ENCODE results near the gene MLH3. TPM values are rescaled to one million over a fixed set of nuclear protein-coding genes. Genes with fewer than 3 reads are reported as not detected.

The MLH3 gene
- total RNA-seq, 1 experiment from 2014 or later: 13.2 TPM

DNA sequence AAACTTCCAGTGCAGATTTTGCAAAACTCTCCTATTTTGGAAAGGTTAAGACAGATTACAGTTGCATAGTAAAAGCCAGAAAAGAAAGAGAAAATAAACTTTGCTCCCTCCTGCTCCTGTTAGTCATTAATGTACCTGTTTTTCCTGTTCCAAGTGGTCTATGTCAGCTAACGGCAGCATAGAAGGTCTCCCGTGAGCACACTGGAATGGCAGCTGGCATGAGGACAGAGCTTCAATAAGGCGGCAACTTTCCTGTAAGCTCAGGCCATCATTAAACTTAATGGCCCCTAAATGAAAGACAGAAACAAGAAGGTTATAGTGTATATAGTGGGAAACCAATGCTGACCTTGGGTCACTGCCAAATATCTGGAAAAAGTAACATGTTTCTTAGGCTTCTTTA is 32.6 kb downstream of the MLH3 start:
- H3K4me1 ChIP-seq (ENCODE audit: insufficient read depth, low read length): peaks cover 5% of the 10 kb centered on the region; the same call in 1 of the 2 replicates
- no peaks in the 10 kb centered on the region for H3K9me3 ChIP-seq (ENCODE audit: low read length)
- DNase-seq (peak; percentile 71), ATAC-seq (peak; percentile 38; the same call in 1 of the 2 replicates)
- no peaks in the 10 kb centered on the region for H3K27me3 ChIP-seq (ENCODE audit: low read length)
- intact Hi-C loops (cut with micrococcal nuclease): no loop called here
- H3K9ac ChIP-seq (ENCODE audit: low read length): no peak overlapping the region
- ChIA-PET POLR2A (ENCODE audit: unreplicated experiment) (no interaction called here), CTCF (no interaction called here)
- H2AFZ ChIP-seq (ENCODE audit: low read length): no peak overlapping the region
- H3K27ac ChIP-seq (ENCODE audit: low read length): no peak overlapping the region
- H3K9me2 ChIP-seq (replicated peaks; ENCODE audit: low read length): no peaks in the 10 kb centered on the region
- BruUV-seq (replicated peaks): no TSS peak
- peak overlapping the region; percentile 12; the same call in 1 of the 2 replicates for H3K4me2 ChIP-seq (ENCODE audit: low read length)
- peaks cover 38% of the 10 kb centered on the region for H3K36me3 ChIP-seq (ENCODE audit: low read depth, low read length)
- H3K4me3 ChIP-seq (ENCODE audit: low read length): no peak overlapping the region
- H3F3A ChIP-seq (ENCODE audit: low read length, unreplicated experiment): no peaks in the 10 kb centered on the region
- no peaks in the 10 kb centered on the region for H3K79me2 ChIP-seq (ENCODE audit: low read length)
- no peaks in the 10 kb centered on the region for H4K20me1 ChIP-seq (ENCODE audit: low read length)
- no peak for TF ChIP-seq EZH2phosphoT487 (IDR thresholded peaks at IDR 0.05; ENCODE audit: borderline replicate concordance, low read length)
- TF ChIP-seq CTCF (conservative IDR thresholded peaks at IDR 0.05; ENCODE audit: low read depth, low read length): no peak
- no peak for TF ChIP-seq EZH2 (IDR thresholded peaks at IDR 0.05; ENCODE audit: low read length, unreplicated experiment)

DNA sequence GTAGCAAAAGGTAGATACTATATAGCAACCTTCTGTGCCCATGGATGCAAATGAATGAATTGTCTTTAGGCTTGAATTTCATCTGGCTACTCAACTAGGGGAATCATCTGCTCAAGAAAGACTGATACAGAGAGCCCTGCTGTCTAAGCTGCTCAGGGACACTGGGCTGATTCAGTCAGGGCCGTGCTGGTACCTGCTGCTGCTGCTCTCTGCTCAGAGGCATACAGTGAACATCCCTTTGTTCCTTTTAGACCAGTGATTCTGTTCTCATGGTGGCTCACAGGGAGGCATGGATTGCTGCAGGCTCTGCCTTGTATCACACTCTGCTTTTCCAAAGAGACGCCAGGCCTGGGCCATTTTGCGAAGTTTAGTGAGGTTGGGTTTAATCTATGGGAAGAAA is 34.5 kb downstream of the MLH3 start:
- no peak overlapping the region for H2AFZ ChIP-seq (ENCODE audit: low read length)
- H3K9me2 ChIP-seq (replicated peaks; ENCODE audit: low read length): no peaks in the 10 kb centered on the region
- no peaks in the 10 kb centered on the region for H3K27me3 ChIP-seq (ENCODE audit: low read length)
- no peak overlapping the region for H3K27ac ChIP-seq (ENCODE audit: low read length)
- H3F3A ChIP-seq (ENCODE audit: low read length, unreplicated experiment): no peaks in the 10 kb centered on the region
- no peak overlapping the region for H3K4me3 ChIP-seq (ENCODE audit: low read length)
- no peak overlapping the region for H3K9ac ChIP-seq (ENCODE audit: low read length)
- H3K36me3 ChIP-seq (ENCODE audit: low read depth, low read length): peaks cover 31% of the 10 kb centered on the region; the same call in 1 of the 2 replicates
- H3K4me1 ChIP-seq (ENCODE audit: insufficient read depth, low read length): peaks cover 8% of the 10 kb centered on the region
- intact Hi-C loops (cut with micrococcal nuclease): no loop called here
- no peaks in the 10 kb centered on the region for H4K20me1 ChIP-seq (ENCODE audit: low read length)
- no peak for ATAC-seq
- no peaks in the 10 kb centered on the region for H3K79me2 ChIP-seq (ENCODE audit: low read length)
- CTCF ChIA-PET: no interaction called here
- BruUV-seq (replicated peaks): no TSS peak
- H3K9me3 ChIP-seq (ENCODE audit: low read length): no peaks in the 10 kb centered on the region
- POLR2A ChIA-PET (ENCODE audit: unreplicated experiment): interaction anchor here (0.6 kb wide), 1 partner anchor 518 kb away, joined by 6 read pairs; no protein-coding TSS in a partner anchor
- TF ChIP-seq CTCF (conservative IDR thresholded peaks at IDR 0.05; ENCODE audit: low read depth, low read length) (no peak), EZH2phosphoT487 (IDR thresholded peaks at IDR 0.05; ENCODE audit: borderline replicate concordance, low read length) (no peak), EZH2 (IDR thresholded peaks at IDR 0.05; ENCODE audit: low read length, unreplicated experiment) (no peak)
- no peak for DNase-seq
- no peak overlapping the region for H3K4me2 ChIP-seq (ENCODE audit: low read length)

DNA sequence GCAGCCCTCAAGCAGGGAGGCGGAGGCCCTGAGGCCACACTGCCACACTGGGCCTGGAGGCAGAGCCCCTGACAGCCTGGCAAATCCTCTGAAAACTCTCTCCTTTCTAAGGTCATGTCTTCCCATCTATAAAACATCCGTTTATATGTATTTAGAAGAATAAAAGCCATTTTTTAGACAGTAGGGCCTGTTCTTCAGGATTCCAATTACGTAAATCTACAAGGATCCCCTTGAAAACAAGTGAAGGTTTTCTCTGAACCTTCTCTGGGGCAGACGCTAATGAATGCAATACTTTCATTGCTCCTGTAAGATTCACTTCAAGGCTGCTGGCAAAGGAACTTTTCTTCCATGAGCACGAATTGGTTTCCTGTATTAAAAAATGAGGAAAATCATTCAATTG is 35.8 kb downstream of the MLH3 start:
- H3K4me1 ChIP-seq (ENCODE audit: insufficient read depth, low read length): peaks cover 17% of the 10 kb centered on the region
- no TSS peak for BruUV-seq (replicated peaks)
- DNase-seq (no peak), ATAC-seq (no peak)
- H3K9ac ChIP-seq (ENCODE audit: low read length): no peak overlapping the region
- H3K9me3 ChIP-seq (ENCODE audit: low read length): no peaks in the 10 kb centered on the region
- H2AFZ ChIP-seq (ENCODE audit: low read length): no peak overlapping the region
- ChIA-PET CTCF (no interaction called here), POLR2A (ENCODE audit: unreplicated experiment) (no interaction called here)
- intact Hi-C loops (cut with micrococcal nuclease): no loop called here
- H3K4me3 ChIP-seq (ENCODE audit: low read length): no peak overlapping the region
- H3F3A ChIP-seq (ENCODE audit: low read length, unreplicated experiment): no peaks in the 10 kb centered on the region
- no peaks in the 10 kb centered on the region for H4K20me1 ChIP-seq (ENCODE audit: low read length)
- no peaks in the 10 kb centered on the region for H3K9me2 ChIP-seq (replicated peaks; ENCODE audit: low read length)
- H3K36me3 ChIP-seq (ENCODE audit: low read depth, low read length): peaks cover 25% of the 10 kb centered on the region; the same call in 1 of the 2 replicates
- no peak overlapping the region for H3K27ac ChIP-seq (ENCODE audit: low read length)
- H3K4me2 ChIP-seq (ENCODE audit: low read length): no peak overlapping the region
- no peak for TF ChIP-seq EZH2phosphoT487 (IDR thresholded peaks at IDR 0.05; ENCODE audit: borderline replicate concordance, low read length)
- no peaks in the 10 kb centered on the region for H3K79me2 ChIP-seq (ENCODE audit: low read length)
- H3K27me3 ChIP-seq (ENCODE audit: low read length): no peaks in the 10 kb centered on the region
